B cell (primary cell): ENCODE results near the gene GSX2. TPM values are rescaled to one million over a fixed set of nuclear protein-coding genes. Genes with fewer than 3 reads are reported as not detected.

ENCODE experiments used
- ATAC-seq: fragments of 200-7000 bp; cut with Tn5 transposase; one replicate; pipeline ENCODE4 v1.10.0; 2021; ENCODE audit warnings: low read depth, mild to moderate bottlenecking, moderate number of reproducible peaks, moderate library complexity
- CTCF ChIA-PET: fragments of 350-600 bp; sonication (Branson Sonifier 250); formaldehyde crosslinking; loops from one replicate; lab custom pipeline; 2021; ENCODE audit warnings: antibody characterized with exemption, inconsistent platforms; lab: Charles Lee
- POLR2A ChIA-PET: fragments of 350-600 bp; sonication (Branson Sonifier 250); formaldehyde crosslinking; loops from one replicate; lab custom pipeline; 2021; ENCODE audit warnings: antibody characterized with exemption; lab: Charles Lee
- DNase-seq: peaks from one replicate; pipeline ENCODE4 v3.0.0; 2013
- H2AFZ ChIP-seq: 2 replicates; pipeline ENCODE4 v1.6.1; 2012; ENCODE audit warnings: mild to moderate bottlenecking, low read depth, low read length; ENCODE audit not compliant: insufficient read depth, poor library complexity, severe bottlenecking
- H3K27ac ChIP-seq, 2 donors: 1 replicate in 1 of 2; 2 replicates in 1 of 2; pipeline ENCODE4 v1.5.1; 2012 to 2013; ENCODE audit warnings: low read length in 2 of 2, mild to moderate bottlenecking in 2 of 2, moderate library complexity in 1 of 2
- H3K27me3 ChIP-seq, 4 experiments: fragments of 200-600 bp in 1 of 4; sonication (generic) in 1 of 4; replicated peaks in 1 of 4; 1 replicate in 2 of 4; 2 replicates in 2 of 4; pipeline versions ENCODE4 v1.6.1 to v1.7.0; 2013 to 2016; ENCODE audit warnings: low read length in 3 of 4, mild to moderate bottlenecking in 2 of 4, mixed read lengths in 1 of 4, moderate library complexity in 1 of 4; ENCODE audit not compliant: insufficient read depth in 4 of 4, control insufficient read depth in 3 of 4; ENCODE audit errors: control extremely low read depth in 1 of 4
- H3K36me3 ChIP-seq, 2 experiments: replicated peaks in 1 of 2; 1 replicate in 1 of 2; 2 replicates in 1 of 2; pipeline versions ENCODE4 v1.6.1 to v1.7.1; 2013; ENCODE audit warnings: low read length in 1 of 2; ENCODE audit not compliant: insufficient read depth in 2 of 2, control insufficient read depth in 1 of 2; ENCODE audit errors: control extremely low read depth in 1 of 2, extremely low read depth in 1 of 2
- H3K4me1 ChIP-seq, 2 donors: fragments of 200-600 bp in 1 of 2; sonication (generic) in 1 of 2; 1 replicate in 1 of 2; 2 replicates in 1 of 2; pipeline versions ENCODE4 v1.5.1 to v1.6.1; 2013 to 2017; ENCODE audit warnings: low read length in 2 of 2; ENCODE audit not compliant: control insufficient read depth in 2 of 2, insufficient read depth in 2 of 2
- H3K4me2 ChIP-seq: replicated peaks from 2 replicates; pipeline ENCODE3; 2012; ENCODE audit warnings: mild to moderate bottlenecking, low read depth, low read length; ENCODE audit not compliant: poor library complexity, severe bottlenecking
- H3K4me3 ChIP-seq, 5 experiments: fragments of 200-600 bp in 1 of 5; sonication (generic) in 1 of 5; 1 replicate in 3 of 5; 2 replicates in 2 of 5; pipeline versions ENCODE4 v1.5.1 to v1.7.0; 2011 to 2016; ENCODE audit warnings: low read length in 4 of 5, mild to moderate bottlenecking in 4 of 5, low read depth in 2 of 5, control low read depth in 1 of 5, moderate library complexity in 1 of 5; ENCODE audit not compliant: insufficient read depth in 1 of 5; ENCODE audit errors: control extremely low read depth in 1 of 5, extremely low read depth in 1 of 5
- H3K79me2 ChIP-seq: fragments of 200-600 bp; sonication (generic); one replicate; pipeline ENCODE4 v1.6.0; 2016; ENCODE audit warnings: low read length; ENCODE audit not compliant: control insufficient read depth, insufficient read depth
- H3K9ac ChIP-seq: fragments of 200-600 bp; sonication (generic); 2 replicates; pipeline ENCODE4 v1.6.1; 2017; ENCODE audit warnings: mild to moderate bottlenecking, low read length, moderate library complexity
- H3K9me3 ChIP-seq, 3 donors: one replicate each; pipeline versions ENCODE4 v1.6.1 to v1.7.1; 2013; ENCODE audit warnings: low read length in 2 of 3; ENCODE audit not compliant: control insufficient read depth in 2 of 3, insufficient read depth in 1 of 3; ENCODE audit errors: control extremely low read depth in 1 of 3
- H4K20me1 ChIP-seq: 2 replicates; pipeline ENCODE4 v1.6.0; 2012; ENCODE audit warnings: mild to moderate bottlenecking, low read length; ENCODE audit not compliant: insufficient read depth, control insufficient read depth, poor library complexity, severe bottlenecking
- H3K27ac Mint-ChIP-seq: one replicate; pipeline ENCODE4 v1.8.0; 2021; ENCODE audit warnings: mixed read lengths
- H3K27me3 Mint-ChIP-seq: one replicate; pipeline ENCODE4 v1.8.0; 2021; ENCODE audit warnings: mixed read lengths
- H3K4me1 Mint-ChIP-seq: one replicate; pipeline ENCODE4 v1.8.0; 2021; ENCODE audit warnings: mixed read lengths
- H3K4me3 Mint-ChIP-seq: one replicate; pipeline ENCODE4 v1.8.0; 2021; ENCODE audit warnings: mixed read lengths
- H3K9me3 Mint-ChIP-seq: one replicate; pipeline ENCODE4 v1.8.0; 2022; ENCODE audit warnings: mixed read lengths; ENCODE audit not compliant: insufficient read depth
- CTCF ChIP-seq: fragments of 200-600 bp; IDR thresholded peaks from one replicate; pipeline ENCODE4 v1.8.0; 2022; ENCODE audit warnings: antibody characterized with exemption, mild to moderate bottlenecking
- EZH2 ChIP-seq: IDR thresholded peaks from 2 replicates; pipeline ENCODE4 v1.6.1; 2012; ENCODE audit warnings: borderline replicate concordance, low read depth, mild to moderate bottlenecking, moderate library complexity, low read length; ENCODE audit not compliant: insufficient read depth, poor library complexity, severe bottlenecking
- WGBS: methylation state at CpG from one replicate; pipeline ENCODE4 v1.1.5; 2013; ENCODE audit warnings: missing lambda C conversion rate; ENCODE audit not compliant: insufficient coverage; 5-methylcytosine and 5-hydroxymethylcytosine counted together
- intact Hi-C: fragments of 100-400 bp; cut with micrococcal nuclease; formaldehyde crosslinking; loops from one replicate; pipeline ENCODE4 v1.10.0; 2022
- polyA plus RNA-seq: library from polyadenylated mRNA; depleted of rRNA; stranded (reverse); fragments of >200 nt; gene quantifications from 2 replicates; pipeline ENCODE4 v1.2.3, GENCODE V29; 2012
- total RNA-seq, 2 donors: library from RNA; stranded (reverse); fragments of 120-200 nt in 1 of 2; gene quantifications; 1 replicate in 1 of 2; 2 replicates in 1 of 2; pipeline versions ENCODE4 v1.2.3 to v1.2.4, GENCODE V29; 2013 to 2022

GSX2 gene
- total and polyA plus RNA-seq, 2 donors (not counting 1 experiment from before 2014, with no cell fraction given), result 0.34 to 0.47 TPM

GRCh38 chr4:54100595-54101189 is 729 bp downstream of the GSX2 start:
- Histone ChIP-seq H3K36me3 (no peaks in the 10 kb centered on the region), H3K27me3 (peaks cover 0 to 95% (median 80%) of the 10 kb centered on the region in 4 experiments), H3K79me2 (no peaks in the 10 kb centered on the region), H3K9me3 (peaks cover 2 to 37% (median 4%) of the 10 kb centered on the region in 3 donors), H3K9ac (peak overlapping the region; percentile 57), H3K4me1 (peaks cover 53 to 65% of the 10 kb centered on the region in 2 donors), H4K20me1 (no peaks in the 10 kb centered on the region), H2AFZ (peak overlapping the region; percentile 36), H3K4me3 (peak overlapping the region in 3 of 5 experiments; percentile 36 to 57 (median 43)), H3K4me2 (peak overlapping the region; percentile 75), H3K27ac (no peak overlapping the region)
- intact Hi-C loops, result loop anchor here (1.0 kb wide), 1 partner anchor 9 kb away; no protein-coding TSS in a partner anchor
- Mint-ChIP-seq H3K27ac (peak overlapping the region; percentile 20), H3K4me3 (peak overlapping the region; percentile 82), H3K9me3 (no peaks in the 10 kb centered on the region), H3K27me3 (peaks cover 80% of the 10 kb centered on the region), H3K4me1 (peaks cover 53% of the 10 kb centered on the region)
- peak; percentile 37 for ATAC-seq
- ChIA-PET POLR2A (no interaction called here), CTCF (no interaction called here)
- no peak for TF ChIP-seq CTCF
- TF ChIP-seq EZH2, result no peak
- peak; percentile 60 for DNase-seq
- 4% methylated on average over 40 of the region's 46 CpGs for WGBS
